Measurements from ENCODE around the gene SP2.

DNA sequence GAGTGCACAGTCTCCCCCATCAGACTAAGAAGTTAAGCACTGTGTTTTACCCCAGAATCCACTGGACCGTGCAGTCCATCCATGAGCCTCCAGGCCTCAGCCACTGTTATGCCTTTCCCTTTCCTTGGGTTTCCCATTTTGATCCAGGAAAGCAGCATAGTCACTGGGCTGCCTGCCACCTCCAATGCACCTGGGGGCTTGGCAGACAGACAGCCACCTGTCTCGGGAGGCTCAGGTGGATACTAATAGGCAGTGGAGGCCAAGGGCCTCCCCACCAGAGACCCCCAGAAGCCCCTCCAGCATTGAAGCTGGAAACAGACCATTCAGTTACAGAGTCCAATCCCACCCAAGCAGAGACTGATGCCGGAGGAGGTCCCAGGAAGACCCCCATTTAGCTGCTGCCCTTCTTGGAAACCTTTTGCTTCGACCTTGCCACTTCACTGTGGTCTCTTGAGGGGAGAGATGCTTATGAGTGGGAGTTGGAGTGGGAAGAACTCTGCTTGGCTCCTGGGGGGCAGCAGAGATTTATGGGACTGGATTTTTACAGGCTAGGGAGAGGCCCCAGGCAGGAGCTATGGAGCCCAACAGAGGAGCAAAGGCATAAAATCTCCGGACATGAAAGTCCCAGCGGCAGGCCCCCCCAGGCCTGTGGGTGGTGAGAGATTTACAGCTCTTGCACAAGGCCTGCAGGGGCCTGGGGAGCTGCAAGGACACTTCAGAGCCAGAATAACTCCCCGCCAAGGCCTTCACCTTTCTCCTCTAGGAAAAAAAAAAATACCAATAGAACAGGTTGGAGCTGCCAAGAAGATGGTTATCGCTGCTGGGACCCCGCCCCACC, 12.2 kb upstream of the SP2 start:
- TF ChIP-seq SAP30 (IDR thresholded peaks at IDR 0.05; ENCODE audit: insufficient read depth, insufficient replicate concordance, low read length) = no peak
- no peak for TF ChIP-seq POLR2AphosphoS5 (IDR thresholded peaks at IDR 0.05; ENCODE audit: low read depth, low read length)
